Measurements from ENCODE around the gene L1CAM. TPM values are rescaled to one million over a fixed set of nuclear protein-coding genes. Genes with fewer than 3 reads are reported as not detected.

L1CAM gene
- total RNA-seq, 1 experiment from 2014 or later = 819 TPM

DNA sequence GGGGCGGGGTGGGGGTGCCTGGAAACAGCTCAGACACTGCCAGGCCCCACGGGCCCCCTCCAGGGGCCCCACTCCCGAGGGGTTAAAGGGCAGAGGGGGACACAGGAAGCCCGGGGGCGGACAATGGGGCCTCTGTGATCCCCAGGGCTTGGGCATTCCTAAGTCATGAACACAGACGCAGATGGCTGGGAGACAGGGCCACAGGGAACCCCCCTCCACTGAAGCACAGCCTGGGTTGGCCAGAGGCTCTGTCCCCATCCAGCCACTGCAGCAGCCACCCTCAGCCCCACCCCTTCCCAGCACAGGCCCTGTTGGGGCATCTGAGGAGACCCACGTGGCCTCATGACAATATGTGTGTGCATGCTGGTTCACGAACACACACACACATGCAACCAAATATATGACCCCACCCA is 3.9 kb downstream of the L1CAM start:
- no peaks in the 10 kb centered on the region for H3K9me3 ChIP-seq (ENCODE audit: control insufficient read depth, insufficient read depth, low read depth, low read length)
- DNase-seq (ENCODE audit: low read depth, low spot score) (no peak), ATAC-seq (0 out of 2 replicates have a peak, but pooled peaks have one; percentile 4)
- ChIA-PET CTCF (no interaction called here), POLR2A (no interaction called here)
- H3K4me3 ChIP-seq (ENCODE audit: low read depth in 2 of 2, low read length in 2 of 2) = no peak overlapping the region
- in situ Hi-C loops (cut with HindIII; ENCODE audit: low pct_unique_long_range_greater_than_20kb, low sequenced_read_pairs) (no loop called here), intact Hi-C loops (cut with micrococcal nuclease; ENCODE audit: unreplicated experiment) (loop anchor here (10.0 kb wide), 2 partner anchors 77 to 117 kb away; partner anchors contain the start of gene PLXNB3)
- no peaks in the 10 kb centered on the region for H3K36me3 ChIP-seq (ENCODE audit: control insufficient read depth, insufficient read depth, low read length)
- H3K27me3 ChIP-seq (ENCODE audit: control insufficient read depth, insufficient read depth, low read length) = no peaks in the 10 kb centered on the region
- TF ChIP-seq SIN3A (IDR thresholded peaks at IDR 0.05; ENCODE audit: borderline replicate concordance, insufficient read depth, low read depth, low read length) = no peak
- TF ChIP-seq, protein P1, sequence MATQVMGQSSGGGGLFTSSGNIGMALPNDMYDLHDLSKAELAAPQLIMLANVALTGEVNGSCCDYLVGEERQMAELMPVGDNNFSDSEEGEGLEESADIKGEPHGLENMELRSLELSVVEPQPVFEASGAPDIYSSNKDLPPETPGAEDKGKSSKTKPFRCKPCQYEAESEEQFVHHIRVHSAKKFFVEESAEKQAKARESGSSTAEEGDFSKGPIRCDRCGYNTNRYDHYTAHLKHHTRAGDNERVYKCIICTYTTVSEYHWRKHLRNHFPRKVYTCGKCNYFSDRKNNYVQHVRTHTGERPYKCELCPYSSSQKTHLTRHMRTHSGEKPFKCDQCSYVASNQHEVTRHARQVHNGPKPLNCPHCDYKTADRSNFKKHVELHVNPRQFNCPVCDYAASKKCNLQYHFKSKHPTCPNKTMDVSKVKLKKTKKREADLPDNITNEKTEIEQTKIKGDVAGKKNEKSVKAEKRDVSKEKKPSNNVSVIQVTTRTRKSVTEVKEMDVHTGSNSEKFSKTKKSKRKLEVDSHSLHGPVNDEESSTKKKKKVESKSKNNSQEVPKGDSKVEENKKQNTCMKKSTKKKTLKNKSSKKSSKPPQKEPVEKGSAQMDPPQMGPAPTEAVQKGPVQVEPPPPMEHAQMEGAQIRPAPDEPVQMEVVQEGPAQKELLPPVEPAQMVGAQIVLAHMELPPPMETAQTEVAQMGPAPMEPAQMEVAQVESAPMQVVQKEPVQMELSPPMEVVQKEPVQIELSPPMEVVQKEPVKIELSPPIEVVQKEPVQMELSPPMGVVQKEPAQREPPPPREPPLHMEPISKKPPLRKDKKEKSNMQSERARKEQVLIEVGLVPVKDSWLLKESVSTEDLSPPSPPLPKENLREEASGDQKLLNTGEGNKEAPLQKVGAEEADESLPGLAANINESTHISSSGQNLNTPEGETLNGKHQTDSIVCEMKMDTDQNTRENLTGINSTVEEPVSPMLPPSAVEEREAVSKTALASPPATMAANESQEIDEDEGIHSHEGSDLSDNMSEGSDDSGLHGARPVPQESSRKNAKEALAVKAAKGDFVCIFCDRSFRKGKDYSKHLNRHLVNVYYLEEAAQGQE (IDR thresholded peaks at IDR 0.05; ENCODE audit: insufficient read depth in 1 of 2, low read depth in 2 of 2, low read length in 1 of 2) = no peak
- no peak; the same call in 1 of the 2 replicates for TF ChIP-seq POLR2AphosphoS5 (IDR thresholded peaks at IDR 0.05; ENCODE audit: low read depth, low read length)
- TF ChIP-seq TCF7L2 (IDR thresholded peaks at IDR 0.05; ENCODE audit: low read depth, low read length) = no peak
- TF ChIP-seq, protein P2, sequence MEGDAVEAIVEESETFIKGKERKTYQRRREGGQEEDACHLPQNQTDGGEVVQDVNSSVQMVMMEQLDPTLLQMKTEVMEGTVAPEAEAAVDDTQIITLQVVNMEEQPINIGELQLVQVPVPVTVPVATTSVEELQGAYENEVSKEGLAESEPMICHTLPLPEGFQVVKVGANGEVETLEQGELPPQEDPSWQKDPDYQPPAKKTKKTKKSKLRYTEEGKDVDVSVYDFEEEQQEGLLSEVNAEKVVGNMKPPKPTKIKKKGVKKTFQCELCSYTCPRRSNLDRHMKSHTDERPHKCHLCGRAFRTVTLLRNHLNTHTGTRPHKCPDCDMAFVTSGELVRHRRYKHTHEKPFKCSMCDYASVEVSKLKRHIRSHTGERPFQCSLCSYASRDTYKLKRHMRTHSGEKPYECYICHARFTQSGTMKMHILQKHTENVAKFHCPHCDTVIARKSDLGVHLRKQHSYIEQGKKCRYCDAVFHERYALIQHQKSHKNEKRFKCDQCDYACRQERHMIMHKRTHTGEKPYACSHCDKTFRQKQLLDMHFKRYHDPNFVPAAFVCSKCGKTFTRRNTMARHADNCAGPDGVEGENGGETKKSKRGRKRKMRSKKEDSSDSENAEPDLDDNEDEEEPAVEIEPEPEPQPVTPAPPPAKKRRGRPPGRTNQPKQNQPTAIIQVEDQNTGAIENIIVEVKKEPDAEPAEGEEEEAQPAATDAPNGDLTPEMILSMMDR (IDR thresholded peaks at IDR 0.05) = no peak
- H3K27ac ChIP-seq (ENCODE audit: low read length) = peak overlapping the region; percentile 80
- no TSS peak for BruUV-seq (replicated peaks)
- H3K4me1 ChIP-seq (ENCODE audit: control insufficient read depth, insufficient read depth, low read length) = peaks cover 82% of the 10 kb centered on the region

DNA sequence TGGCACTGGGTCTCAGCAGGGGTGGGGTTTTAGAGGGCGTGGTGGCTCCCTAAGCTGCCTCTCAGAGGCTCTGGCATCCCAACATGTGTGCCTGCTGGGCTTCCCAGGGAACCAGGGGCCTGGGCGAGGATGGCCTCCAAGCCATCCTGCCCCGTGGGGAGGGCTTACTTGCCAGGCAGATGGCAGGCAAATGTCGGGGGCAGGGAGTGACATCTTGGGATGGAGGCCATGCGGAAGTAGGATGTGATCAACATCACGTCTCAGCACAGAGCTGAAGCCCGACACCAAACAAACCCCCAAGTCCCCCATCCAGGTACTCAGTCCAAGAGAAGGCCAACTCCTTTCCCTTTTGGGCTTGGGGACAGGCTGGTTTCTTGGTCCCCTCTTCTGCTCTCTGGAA is 4.7 kb downstream of the L1CAM start:
- TF ChIP-seq POLR2AphosphoS5 (IDR thresholded peaks at IDR 0.05; ENCODE audit: low read depth, low read length) = 0 out of 2 replicates have a peak, but pooled peaks have one; percentile 1
- no peak for TF ChIP-seq TCF7L2 (IDR thresholded peaks at IDR 0.05; ENCODE audit: low read depth, low read length)
- Histone ChIP-seq H3K27me3 (ENCODE audit: control insufficient read depth, insufficient read depth, low read length) (no peaks in the 10 kb centered on the region), H3K9me3 (ENCODE audit: control insufficient read depth, insufficient read depth, low read depth, low read length) (no peaks in the 10 kb centered on the region), H3K27ac (ENCODE audit: low read length) (peak overlapping the region; percentile 80), H3K4me3 (ENCODE audit: low read depth in 2 of 2, low read length in 2 of 2) (no peak overlapping the region), H3K36me3 (ENCODE audit: control insufficient read depth, insufficient read depth, low read length) (no peaks in the 10 kb centered on the region), H3K4me1 (ENCODE audit: control insufficient read depth, insufficient read depth, low read length) (peaks cover 74% of the 10 kb centered on the region)
- ChIA-PET POLR2A (no interaction called here), CTCF (no interaction called here)
- ATAC-seq (no peak), DNase-seq (ENCODE audit: low read depth, low spot score) (no peak)
- in situ Hi-C loops (cut with HindIII; ENCODE audit: low pct_unique_long_range_greater_than_20kb, low sequenced_read_pairs) (no loop called here), intact Hi-C loops (cut with micrococcal nuclease; ENCODE audit: unreplicated experiment) (loop anchor here (10.0 kb wide), 2 partner anchors 76 to 116 kb away; partner anchors contain the start of gene PLXNB3)
- no TSS peak for BruUV-seq (replicated peaks)

DNA sequence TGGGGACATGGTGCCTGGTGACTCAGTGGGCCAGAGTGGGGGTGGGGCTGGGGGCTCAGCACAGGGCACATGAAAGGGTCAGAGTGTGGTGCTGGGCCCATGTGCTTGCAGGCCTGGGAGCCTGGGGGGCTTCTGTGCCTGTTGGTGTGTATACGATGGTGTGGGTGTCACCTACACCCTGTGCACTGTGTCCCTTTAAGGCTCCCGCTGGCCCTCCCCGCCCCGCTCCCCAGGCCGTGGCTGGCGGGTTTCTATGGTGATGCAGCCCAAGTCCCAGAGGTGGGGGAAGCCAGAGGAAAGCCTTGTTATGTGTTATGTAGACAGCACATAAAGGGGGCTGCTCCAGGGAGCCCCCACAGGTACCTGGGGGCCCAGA is 5.5 kb downstream of the L1CAM start:
- in situ Hi-C loops (cut with HindIII; ENCODE audit: low pct_unique_long_range_greater_than_20kb, low sequenced_read_pairs) (no loop called here), intact Hi-C loops (cut with micrococcal nuclease; ENCODE audit: unreplicated experiment) (loop anchor here (10.0 kb wide), 2 partner anchors 76 to 116 kb away; partner anchors contain the start of gene PLXNB3)
- Histone ChIP-seq H3K4me1 (ENCODE audit: control insufficient read depth, insufficient read depth, low read length) (peaks cover 73% of the 10 kb centered on the region), H3K27me3 (ENCODE audit: control insufficient read depth, insufficient read depth, low read length) (no peaks in the 10 kb centered on the region), H3K4me3 (ENCODE audit: low read depth in 2 of 2, low read length in 2 of 2) (no peak overlapping the region), H3K36me3 (ENCODE audit: control insufficient read depth, insufficient read depth, low read length) (no peaks in the 10 kb centered on the region), H3K27ac (ENCODE audit: low read length) (peak overlapping the region; percentile 80), H3K9me3 (ENCODE audit: control insufficient read depth, insufficient read depth, low read depth, low read length) (no peaks in the 10 kb centered on the region)
- no TSS peak for BruUV-seq (replicated peaks)
- ChIA-PET POLR2A (interaction anchor here (0.6 kb wide), 1 partner anchor 280 kb away, joined by 3 read pairs; no protein-coding TSS in a partner anchor), CTCF (no interaction called here)
- DNase-seq (ENCODE audit: low read depth, low spot score) (no peak), ATAC-seq (peak; percentile 14)
- TF ChIP-seq, protein P2 (IDR thresholded peaks at IDR 0.05) = no peak
- TF ChIP-seq TCF7L2 (IDR thresholded peaks at IDR 0.05; ENCODE audit: low read depth, low read length) = no peak
- TF ChIP-seq, protein P1 (IDR thresholded peaks at IDR 0.05; ENCODE audit: insufficient read depth in 1 of 2, low read depth in 2 of 2, low read length in 1 of 2) = no peak

All from Panc1 (cell line).